Measurements from ENCODE around the gene POLR1A. TPM values are rescaled to one million over a fixed set of nuclear protein-coding genes. Genes with fewer than 3 reads are reported as not detected.

The POLR1A gene
- total RNA-seq, 2 donors from 2014 or later = 17.7 to 19.2 TPM

Other genes starting within 250 kb of the POLR1A start
- gene ST3GAL5, start 216.9 kb downstream of the POLR1A start, total RNA-seq = 10 to 100 TPM; 26.6 to 34.3 TPM
- gene PTCD3, start 349 bp upstream of the POLR1A start, total RNA-seq = 100 to 1,000 TPM; 111 to 142 TPM
- gene IMMT, start 89.6 kb upstream of the POLR1A start, total RNA-seq = 10 to 100 TPM; 57.8 to 61.3 TPM
- 1 to 10 TPM; 9.0 to 9.6 TPM for gene MRPL35, start 93.6 kb upstream of the POLR1A start, total RNA-seq
- 1 to 10 TPM in 1 of 2 donors, not detected in 1; 2.2 TPM for gene REEP1, start 231.7 kb upstream of the POLR1A start, total RNA-seq

Data from T-helper 17 cell (primary cell).